CD4-positive, alpha-beta memory T cell (primary cell): ENCODE data around the gene ATP5F1D. TPM values are rescaled to one million over a fixed set of nuclear protein-coding genes. Genes with fewer than 3 reads are reported as not detected.

Experiments
- CTCF ChIA-PET: fragments of 350-600 bp; sonication (Branson Sonifier 250); formaldehyde crosslinking; loops from one replicate; lab custom pipeline; 2021; ENCODE audit warnings: inconsistent platforms; ENCODE audit not compliant: partially characterized antibody; lab: Charles Lee
- POLR2A ChIA-PET: fragments of 350-600 bp; sonication (Branson Sonifier 250); formaldehyde crosslinking; loops from one replicate; lab custom pipeline; 2021; ENCODE audit not compliant: partially characterized antibody; lab: Charles Lee
- DNase-seq, 5 donors: peaks; one replicate each; pipeline versions ENCODE4 v3.0.0 to v3.0.0-alpha.2; 2020 to 2022; ENCODE audit warnings: mixed read lengths in 1 of 5
- H3K27ac ChIP-seq: one replicate; pipeline ENCODE4 v1.7.0; 2013; ENCODE audit warnings: low read depth, low read length
- H3K27me3 ChIP-seq: 2 replicates; pipeline ENCODE4 v1.7.0; 2013; ENCODE audit warnings: mild to moderate bottlenecking, low read length, moderate library complexity; ENCODE audit not compliant: insufficient read depth
- H3K36me3 ChIP-seq: 2 replicates; pipeline ENCODE4 v1.7.0; 2013; ENCODE audit warnings: mild to moderate bottlenecking, low read length, moderate library complexity; ENCODE audit not compliant: insufficient read depth
- H3K4me1 ChIP-seq: 2 replicates; pipeline ENCODE4 v1.7.0; 2013; ENCODE audit warnings: mild to moderate bottlenecking, low read length, moderate library complexity; ENCODE audit not compliant: insufficient read depth
- H3K4me3 ChIP-seq, 2 donors: one replicate each; pipeline ENCODE4 v1.7.0; 2013; ENCODE audit warnings: low read length in 2 of 2, mild to moderate bottlenecking in 1 of 2
- H3K9me3 ChIP-seq, 2 donors: one replicate each; pipeline ENCODE4 v1.7.0; 2013; ENCODE audit warnings: low read length in 2 of 2, control low read depth in 1 of 2; ENCODE audit not compliant: control insufficient read depth in 1 of 2
- H3K27ac Mint-ChIP-seq, 7 donors: one replicate each; pipeline ENCODE4 v1.8.0; 2020 to 2021; ENCODE audit warnings: mixed read lengths in 7 of 7, mild to moderate bottlenecking in 6 of 7, inconsistent platforms in 3 of 7, moderate library complexity in 3 of 7
- H3K27me3 Mint-ChIP-seq, 2 donors: one replicate each; pipeline ENCODE4 v1.8.0; 2020 to 2021; ENCODE audit warnings: mixed read lengths in 2 of 2
- H3K36me3 Mint-ChIP-seq, 2 donors: one replicate each; pipeline ENCODE4 v1.8.0; 2020 to 2021; ENCODE audit warnings: mixed read lengths in 2 of 2, inconsistent platforms in 1 of 2, mild to moderate bottlenecking in 1 of 2
- H3K4me1 Mint-ChIP-seq, 4 donors: one replicate each; pipeline ENCODE4 v1.8.0; 2020 to 2021; ENCODE audit warnings: mixed read lengths in 4 of 4, mild to moderate bottlenecking in 1 of 4
- H3K4me3 Mint-ChIP-seq, 8 donors: one replicate each; pipeline ENCODE4 v1.8.0; 2020 to 2021; ENCODE audit warnings: mixed read lengths in 8 of 8, mild to moderate bottlenecking in 7 of 8, moderate library complexity in 6 of 8, inconsistent platforms in 3 of 8
- H3K9me3 Mint-ChIP-seq, 8 donors: one replicate each; pipeline ENCODE4 v1.8.0; 2020 to 2021; ENCODE audit warnings: mixed read lengths in 8 of 8, mild to moderate bottlenecking in 5 of 8, inconsistent platforms in 3 of 8, moderate library complexity in 1 of 8
- intact Hi-C: fragments of 100-400 bp; cut with micrococcal nuclease; formaldehyde crosslinking; loops from one replicate; pipeline ENCODE4 v1.15.1; 2023
- polyA plus RNA-seq, 2 donors: library from polyadenylated mRNA; unstranded; fragments of 300-500 nt; fragmentation: Illumina TruSeq; gene quantifications; one replicate each; pipeline ENCODE4 v1.2.3, GENCODE V29; 2021
- total RNA-seq, 2 experiments: library from RNA; stranded (reverse); gene quantifications; one replicate each; pipeline ENCODE4 v1.2.3, GENCODE V29; 2021

Gene ATP5F1D
- total and polyA plus RNA-seq, 4 experiments from 2014 or later, result 105 to 243 (median 120) TPM

GRCh38 chr19:1278713-1279660, 37.4 kb downstream of the ATP5F1D start:
- Histone ChIP-seq H3K4me1 (peaks cover 26% of the 10 kb centered on the region), H3K4me3 (no peak overlapping the region), H3K27me3 (no peaks in the 10 kb centered on the region), H3K36me3 (peaks cover 18% of the 10 kb centered on the region), H3K9me3 (no peaks in the 10 kb centered on the region), H3K27ac (no peak overlapping the region)
- peaks cover 9 to 33% (median 14%) of the 10 kb centered on the region in 4 donors for H3K4me1 Mint-ChIP-seq
- DNase-seq, result peak in 1 of 5 donors; percentile 48
- POLR2A ChIA-PET, result interaction anchor here (1.0 to 4.8 kb wide), 5 partner anchors 10 to 192 kb away, joined by 3 to 41 read pairs (median 5); partner anchors contain the start of gene CIRBP
- H3K27ac Mint-ChIP-seq, result peak overlapping the region in 2 of 7 donors; percentile 87 to 89
- no peaks in the 10 kb centered on the region for H3K27me3 Mint-ChIP-seq
- peaks cover 0 to 5% (median 0%) of the 10 kb centered on the region in 8 donors for H3K9me3 Mint-ChIP-seq
- CTCF ChIA-PET, result interaction anchor here (0.7 to 3.0 kb wide), 7 partner anchors 10 to 236 kb away, joined by 3 to 16 read pairs (median 3); no protein-coding TSS in a partner anchor
- peak overlapping the region in 1 of 8 donors; percentile 46 for H3K4me3 Mint-ChIP-seq
- intact Hi-C loops, result loop anchor here (1.0 to 5.0 kb wide), 4 partner anchors 78 to 488 kb away; partner anchors contain the start of gene UQCR11
- H3K36me3 Mint-ChIP-seq, result peaks cover 9 to 28% of the 10 kb centered on the region in 2 donors

GRCh38 chr19:1279782-1280341, 38.3 kb downstream of the ATP5F1D start:
- peaks cover 0 to 5% (median 0%) of the 10 kb centered on the region in 8 donors for H3K9me3 Mint-ChIP-seq
- intact Hi-C loops, result loop anchor here (1.0 to 5.0 kb wide), 4 partner anchors 77 to 487 kb away; partner anchors contain the start of gene UQCR11
- Histone ChIP-seq H3K27ac (no peak overlapping the region), H3K4me3 (no peak overlapping the region), H3K9me3 (no peaks in the 10 kb centered on the region), H3K4me1 (peaks cover 17% of the 10 kb centered on the region), H3K27me3 (peaks cover 4% of the 10 kb centered on the region), H3K36me3 (peaks cover 9% of the 10 kb centered on the region)
- peaks cover 6 to 7% of the 10 kb centered on the region in 2 donors for H3K27me3 Mint-ChIP-seq
- CTCF ChIA-PET, result interaction anchor here (0.7 to 3.0 kb wide), 8 partner anchors 11 to 235 kb away, joined by 3 to 16 read pairs (median 4); no protein-coding TSS in a partner anchor
- peak overlapping the region in 3 of 8 donors; percentile 51 to 86 (median 51) for H3K4me3 Mint-ChIP-seq
- H3K4me1 Mint-ChIP-seq, result peaks cover 11 to 26% (median 17%) of the 10 kb centered on the region in 4 donors
- peak; percentile 71 to 80 (median 73) for DNase-seq
- peak overlapping the region; percentile 22 to 89 (median 72) for H3K27ac Mint-ChIP-seq
- H3K36me3 Mint-ChIP-seq, result peaks cover 8 to 26% of the 10 kb centered on the region in 2 donors
- POLR2A ChIA-PET, result interaction anchor here (1.0 to 4.8 kb wide), 5 partner anchors 11 to 191 kb away, joined by 3 to 41 read pairs (median 5); partner anchors contain the start of gene CIRBP

- no peak overlapping the region for H3K4me3 ChIP-seq
- DNase-seq, result peak in 1 of 5 donors; percentile 42
- H3K36me3 ChIP-seq, result peaks cover 9% of the 10 kb centered on the region
- H3K9me3 Mint-ChIP-seq, result peaks cover 0 to 5% (median 0%) of the 10 kb centered on the region in 8 donors
- no peaks in the 10 kb centered on the region for H3K9me3 ChIP-seq
- H3K27ac ChIP-seq, result no peak overlapping the region
- peaks cover 8 to 10% of the 10 kb centered on the region in 2 donors for H3K27me3 Mint-ChIP-seq
- ChIA-PET CTCF (interaction anchor here (1.5 kb wide), 1 partner anchor 19 kb away, joined by 4 read pairs; no protein-coding TSS in a partner anchor), POLR2A (interaction anchor here (4.8 kb wide), 1 partner anchor 12 kb away, joined by 41 read pairs; the partner anchor contains the start of gene CIRBP)
- H3K27me3 ChIP-seq, result peaks cover 4% of the 10 kb centered on the region
- H3K4me3 Mint-ChIP-seq, result no peak overlapping the region
- H3K36me3 Mint-ChIP-seq, result peaks cover 8 to 25% of the 10 kb centered on the region in 2 donors
- H3K4me1 Mint-ChIP-seq, result peaks cover 11 to 26% (median 18%) of the 10 kb centered on the region in 4 donors
- peaks cover 14% of the 10 kb centered on the region for H3K4me1 ChIP-seq
- intact Hi-C loops, result no loop called here
- H3K27ac Mint-ChIP-seq, result peak overlapping the region in 1 of 7 donors; percentile 89
Observed at GRCh38 chr19:1280636-1281568, 39.4 kb downstream of the ATP5F1D start.

GRCh38 chr19:1281569-1282287, 40.2 kb downstream of the ATP5F1D start:
- Mint-ChIP-seq H3K4me1 (peaks cover 8 to 26% (median 17%) of the 10 kb centered on the region in 4 donors), H3K27ac (peak overlapping the region in 1 of 7 donors; percentile 82), H3K4me3 (no peak overlapping the region), H3K36me3 (peaks cover 7 to 22% of the 10 kb centered on the region in 2 donors), H3K27me3 (peaks cover 8 to 10% of the 10 kb centered on the region in 2 donors), H3K9me3 (peaks cover 0 to 2% (median 0%) of the 10 kb centered on the region in 8 donors)
- POLR2A ChIA-PET, result interaction anchor here (4.8 kb wide), 1 partner anchor 13 kb away, joined by 41 read pairs; the partner anchor contains the start of gene CIRBP
- Histone ChIP-seq H3K4me1 (peaks cover 9% of the 10 kb centered on the region), H3K9me3 (no peaks in the 10 kb centered on the region), H3K27me3 (peaks cover 7% of the 10 kb centered on the region), H3K36me3 (peaks cover 9% of the 10 kb centered on the region), H3K27ac (no peak overlapping the region), H3K4me3 (no peak overlapping the region)
- intact Hi-C loops, result no loop called here
- DNase-seq, result no peak
- CTCF ChIA-PET, result no interaction called here

- intact Hi-C loops, result no loop called here
- H3K27me3 Mint-ChIP-seq, result peaks cover 8 to 10% of the 10 kb centered on the region in 2 donors
- Histone ChIP-seq H3K27me3 (peaks cover 12% of the 10 kb centered on the region), H3K36me3 (peaks cover 9% of the 10 kb centered on the region), H3K9me3 (no peaks in the 10 kb centered on the region), H3K4me3 (no peak overlapping the region), H3K4me1 (peaks cover 3% of the 10 kb centered on the region), H3K27ac (no peak overlapping the region)
- no peaks in the 10 kb centered on the region for H3K9me3 Mint-ChIP-seq
- ChIA-PET CTCF (no interaction called here), POLR2A (no interaction called here)
- H3K27ac Mint-ChIP-seq, result no peak overlapping the region
- DNase-seq, result no peak
- H3K4me3 Mint-ChIP-seq, result no peak overlapping the region
- peaks cover 4 to 19% of the 10 kb centered on the region in 2 donors for H3K36me3 Mint-ChIP-seq
- H3K4me1 Mint-ChIP-seq, result peaks cover 6 to 22% (median 14%) of the 10 kb centered on the region in 4 donors
Observed at GRCh38 chr19:1282588-1283206, 41.1 kb downstream of the ATP5F1D start.
